G401 (cell line): ENCODE results near the gene FBLN5. TPM values are rescaled to one million over a fixed set of nuclear protein-coding genes. Genes with fewer than 3 reads are reported as not detected.
A peak's percentile ranks its signal among the peaks of the same experiment; 100 is the strongest.

Experiments used
- DNase-seq: peaks from one replicate; pipeline ENCODE4 v3.0.0-alpha.2; 2015; ENCODE audit warnings: low spot score
- in situ Hi-C: cut with HindIII; loops from 2 replicates; pipeline ENCODE4 v1.10.0; 2016; ENCODE audit warnings: low sequenced_read_pairs, mixed read lengths
- total RNA-seq: library from RNA; depleted of rRNA; stranded (reverse); fragments of >200 nt; shearing (Covaris generic); gene quantifications from 2 replicates; pipeline ENCODE4 v1.2.3, GENCODE V29; 2014

FBLN5 gene
- total RNA-seq, 1 experiment from 2014 or later = 1.3 TPM

DNA sequence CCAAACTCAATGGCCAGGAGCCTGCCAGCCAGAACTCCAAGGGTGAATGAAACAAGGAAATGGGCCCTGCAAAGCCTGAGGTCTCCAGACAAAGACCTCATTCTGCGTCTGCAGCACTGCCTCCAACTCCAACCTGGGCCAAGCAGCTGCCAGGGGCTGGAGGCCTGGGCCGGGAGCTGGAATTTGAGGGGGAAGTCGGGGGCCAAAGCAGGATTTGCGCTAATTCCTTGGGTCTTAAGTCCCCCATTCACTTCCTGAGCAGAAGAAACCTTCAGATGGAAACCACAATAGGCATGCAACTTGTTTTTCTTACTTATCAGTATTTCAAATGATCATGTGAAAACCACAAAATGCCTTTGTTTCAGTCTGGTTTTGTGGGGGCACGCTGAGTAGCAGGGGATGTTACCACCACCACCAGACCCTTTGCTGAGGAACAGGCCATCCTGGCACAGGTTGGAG, 57.2 kb downstream of the FBLN5 start:
- no peak for DNase-seq
- in situ Hi-C loops = no loop called here

DNA sequence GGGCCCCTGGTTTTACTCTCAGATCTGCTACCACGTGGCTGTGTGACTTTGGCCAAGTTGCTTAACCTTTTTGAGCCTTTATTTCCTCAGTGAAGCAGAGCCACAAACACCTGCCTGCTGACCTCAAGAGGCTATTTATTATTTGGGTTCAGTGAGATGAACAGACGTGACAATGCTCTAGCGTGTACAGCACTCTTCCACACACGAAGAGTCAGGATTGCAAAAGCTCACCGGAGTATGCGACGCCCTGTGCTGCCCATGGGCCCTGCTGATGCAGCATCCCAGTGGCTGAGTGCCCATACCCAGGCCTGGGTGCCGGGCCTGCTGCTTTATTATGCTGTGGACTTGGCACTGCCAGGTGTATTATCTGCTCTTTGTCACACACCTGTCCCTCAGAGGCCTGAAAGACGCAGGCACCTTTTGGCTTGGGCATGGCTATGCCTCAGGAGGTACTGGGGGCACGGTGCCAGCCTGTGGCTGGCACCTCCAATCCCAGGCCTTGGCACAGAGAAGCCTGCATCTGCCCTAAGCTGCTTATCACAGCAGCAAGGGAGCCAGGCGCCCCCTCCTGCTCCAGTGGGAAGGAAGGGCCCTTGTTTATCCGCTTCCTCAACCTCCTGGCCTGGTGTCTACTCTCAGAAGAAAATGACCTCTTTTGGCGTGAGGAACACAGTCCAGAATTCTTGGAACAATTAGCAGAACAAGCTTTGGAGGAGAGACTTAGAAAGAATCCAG, 57.9 kb downstream of the FBLN5 start:
- in situ Hi-C loops = no loop called here
- DNase-seq = peak; percentile 27

DNA sequence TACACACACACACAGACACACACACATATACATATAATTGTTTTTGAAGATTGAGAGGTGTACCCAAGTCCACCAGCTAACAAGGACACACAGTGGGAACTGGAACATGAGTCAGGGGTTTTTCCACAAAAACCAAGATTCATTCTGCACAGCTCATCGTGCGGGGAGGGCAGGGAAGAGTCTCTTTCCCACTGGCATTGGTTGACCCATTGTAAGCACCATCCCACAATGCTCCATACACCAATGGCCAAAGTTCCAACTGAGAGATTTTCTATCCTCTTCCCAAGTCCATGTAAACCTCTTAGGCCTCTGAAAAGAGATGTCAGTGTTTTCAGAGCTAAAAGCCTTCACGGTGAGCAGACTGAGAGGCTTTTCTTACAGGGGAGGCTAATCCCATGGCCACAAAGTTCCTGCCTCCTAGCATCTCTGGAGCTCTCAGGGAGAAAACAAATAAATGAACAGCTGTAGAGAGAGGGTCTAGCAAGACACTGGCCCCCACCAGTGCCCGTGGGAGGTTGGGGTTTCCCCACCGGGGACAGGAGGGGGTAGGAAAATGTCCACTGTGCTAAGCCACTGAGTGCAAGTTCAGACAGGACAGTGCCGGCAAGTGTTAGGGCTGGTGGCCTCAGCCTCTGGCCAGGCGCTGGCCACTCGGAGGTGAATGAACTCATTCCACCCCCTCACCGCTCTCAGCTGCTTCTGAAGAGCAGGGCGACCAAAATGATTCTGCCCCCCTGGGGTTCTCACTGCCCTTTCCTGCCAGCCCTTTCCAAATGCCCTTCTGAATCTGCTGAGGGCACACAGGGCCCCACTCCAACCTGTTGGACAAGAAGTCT, 58.6 kb downstream of the FBLN5 start:
- in situ Hi-C loops = no loop called here
- no peak for DNase-seq

DNA sequence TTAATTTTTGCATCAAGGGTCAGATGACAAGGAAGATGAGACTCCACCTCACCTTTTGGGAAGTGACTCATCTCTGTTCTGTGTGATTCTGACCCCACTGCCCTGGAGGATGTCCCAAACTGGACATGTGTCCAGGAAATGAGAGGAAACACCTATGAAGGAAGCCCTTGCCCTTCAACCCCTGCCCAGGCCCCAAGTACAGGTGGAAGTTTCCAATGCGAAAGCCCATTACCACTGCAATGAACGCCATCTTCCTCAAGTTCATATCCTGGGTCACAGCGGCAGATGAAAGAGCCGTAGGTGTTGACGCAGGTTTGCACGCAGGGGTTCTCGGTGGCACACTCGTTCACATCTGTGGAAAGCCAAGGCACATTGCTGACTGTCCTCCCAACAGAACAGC, 60.5 kb downstream of the FBLN5 start:
- DNase-seq = no peak
- in situ Hi-C loops = no loop called here

DNA sequence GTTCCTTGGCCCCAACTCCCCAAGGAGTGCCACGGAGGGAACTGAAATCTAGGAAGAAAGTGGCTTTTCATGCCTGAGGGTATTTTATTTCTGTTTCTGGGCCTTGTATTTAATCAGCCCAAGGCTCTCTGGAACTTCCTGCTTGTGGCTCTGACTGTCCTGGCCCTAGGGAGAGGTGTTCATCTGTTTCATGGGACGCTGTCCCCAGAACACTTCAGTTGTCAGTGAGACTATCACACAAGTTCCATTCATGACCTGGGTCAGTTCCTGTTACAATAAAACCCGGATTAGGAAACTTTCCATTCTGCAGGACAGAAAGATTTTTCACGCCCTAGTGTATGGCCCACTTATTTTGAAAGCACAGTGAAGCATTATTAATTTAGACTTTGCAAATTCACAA, 61.7 kb downstream of the FBLN5 start:
- in situ Hi-C loops = no loop called here
- no peak for DNase-seq

DNA sequence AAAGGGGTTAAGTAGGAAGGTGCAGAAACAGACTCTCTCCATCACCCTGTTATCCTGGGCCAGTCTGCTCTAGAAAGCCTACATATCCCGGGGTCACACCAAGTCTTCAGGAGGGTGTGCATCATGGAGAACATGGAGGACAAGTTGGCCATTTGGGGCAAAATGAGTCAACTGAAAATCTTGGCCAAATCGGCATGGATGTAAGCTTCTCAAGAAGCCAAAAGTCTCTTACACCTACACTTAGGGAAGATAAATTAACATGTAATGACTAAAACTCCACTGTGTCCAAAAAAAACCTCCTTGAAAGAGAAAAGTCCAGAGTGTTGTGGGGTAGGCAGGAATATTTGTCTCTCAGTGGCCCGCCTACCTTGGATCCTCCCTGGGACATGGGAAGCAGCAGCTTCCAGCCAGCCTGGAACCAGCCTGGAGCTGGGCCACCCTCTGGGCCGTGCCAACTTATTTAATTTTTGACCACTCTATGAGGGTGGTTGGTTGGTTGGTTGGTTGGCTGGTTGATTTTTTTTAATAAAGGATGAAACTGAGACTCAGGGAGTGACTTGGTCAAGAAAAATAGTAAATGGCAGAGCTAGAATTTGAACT, 62.3 kb downstream of the FBLN5 start:
- DNase-seq = no peak
- in situ Hi-C loops = no loop called here

DNA sequence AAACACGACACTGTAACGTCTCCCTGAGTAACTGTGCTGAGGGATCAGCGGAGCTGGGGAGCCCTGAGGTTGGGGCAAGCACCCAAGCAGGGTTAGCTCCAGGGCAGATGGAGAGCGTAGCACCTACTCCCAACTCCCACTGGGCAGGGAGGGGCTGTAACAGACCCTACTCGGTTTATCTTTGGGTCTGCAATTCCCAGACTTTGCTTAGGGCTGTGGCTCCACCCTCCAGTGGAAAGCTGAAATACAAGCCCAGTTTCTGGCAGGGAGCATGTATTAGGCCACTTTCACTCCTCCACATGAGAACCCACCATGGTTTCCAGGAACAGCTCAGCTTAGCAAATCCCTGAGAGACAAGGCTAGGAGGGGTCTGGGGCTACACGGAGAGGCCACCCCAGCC, 62.8 kb downstream of the FBLN5 start:
- no peak for DNase-seq
- in situ Hi-C loops = no loop called here

DNA sequence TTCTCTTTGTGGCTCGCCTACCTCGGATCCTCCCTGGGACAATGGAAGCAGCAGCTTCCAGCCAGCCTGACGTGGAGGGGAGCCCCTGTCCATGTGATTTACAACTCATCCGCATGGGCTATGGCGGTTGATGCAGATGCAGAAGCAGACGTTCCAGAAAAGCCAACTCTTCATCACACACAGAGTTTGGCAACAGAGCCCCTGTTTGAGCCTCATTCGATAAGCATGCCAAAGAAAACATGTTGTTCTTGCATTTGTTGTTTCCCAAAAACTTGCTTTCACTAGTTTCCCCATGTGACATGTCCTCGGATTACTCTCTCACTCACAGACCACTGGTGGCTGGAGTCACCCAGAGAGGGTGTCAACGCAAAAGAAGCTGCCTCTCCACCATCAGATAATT, 63.7 kb downstream of the FBLN5 start:
- in situ Hi-C loops = no loop called here
- no peak for DNase-seq

DNA sequence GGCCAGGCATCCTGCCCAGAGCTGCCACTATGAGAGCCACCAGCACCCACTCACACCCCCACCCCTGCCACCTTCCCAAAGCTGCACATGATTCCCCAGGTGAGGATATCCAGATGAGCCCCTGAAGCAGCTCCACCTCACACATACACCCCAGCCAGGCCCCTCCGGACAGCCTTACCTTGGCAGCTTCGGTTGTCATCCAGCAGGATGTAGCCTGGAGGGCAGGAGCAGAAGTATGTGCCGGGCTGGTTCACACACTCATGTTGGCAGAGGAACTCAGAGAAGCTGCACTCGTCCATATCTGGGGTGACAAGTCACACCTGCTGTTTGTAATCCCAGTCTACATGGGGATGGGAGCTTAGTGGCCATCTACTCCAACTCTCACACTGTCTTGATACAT, 64.7 kb downstream of the FBLN5 start:
- no peak for DNase-seq
- in situ Hi-C loops = no loop called here

DNA sequence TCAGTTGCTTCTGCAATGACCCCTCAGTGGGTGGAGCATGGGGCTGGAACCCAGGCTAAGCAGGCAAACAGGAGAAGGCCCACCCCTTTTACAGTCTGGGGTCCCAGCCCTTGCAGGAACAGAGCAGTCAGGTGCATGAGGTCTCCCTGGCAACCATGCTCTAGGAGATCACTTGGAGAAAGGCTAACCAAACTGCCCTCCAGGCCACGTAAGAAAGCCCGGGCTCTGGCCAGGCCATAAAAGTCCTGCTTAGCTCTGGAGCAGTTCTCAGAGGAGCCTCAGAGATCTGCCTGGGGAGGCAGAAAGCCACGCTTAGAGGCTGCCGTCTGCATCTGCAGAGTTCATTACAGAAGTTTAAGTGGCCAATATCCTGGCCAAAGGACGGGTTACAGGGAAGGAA, 65.1 kb downstream of the FBLN5 start:
- in situ Hi-C loops = no loop called here
- DNase-seq = no peak

DNA sequence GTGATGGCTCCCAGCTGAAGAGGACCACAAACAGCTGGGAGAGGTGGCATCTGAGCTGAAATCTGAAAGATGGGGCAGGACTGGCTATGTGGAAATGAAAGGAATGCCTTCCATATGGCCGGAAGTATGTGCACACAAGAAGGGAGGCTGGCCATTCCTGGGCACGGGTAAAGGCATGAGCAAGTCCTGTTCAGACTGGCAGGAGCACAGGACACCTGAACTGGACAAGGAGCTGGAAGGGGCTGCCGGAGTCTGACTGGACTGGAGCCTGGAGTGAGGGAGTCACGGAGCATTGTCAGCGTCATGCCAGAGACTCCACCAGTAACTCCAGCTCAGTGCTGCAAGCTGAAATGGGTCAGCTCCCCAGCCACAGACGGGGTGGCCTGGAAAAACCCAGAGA, 68.3 kb downstream of the FBLN5 start:
- no peak for DNase-seq
- in situ Hi-C loops = no loop called here

DNA sequence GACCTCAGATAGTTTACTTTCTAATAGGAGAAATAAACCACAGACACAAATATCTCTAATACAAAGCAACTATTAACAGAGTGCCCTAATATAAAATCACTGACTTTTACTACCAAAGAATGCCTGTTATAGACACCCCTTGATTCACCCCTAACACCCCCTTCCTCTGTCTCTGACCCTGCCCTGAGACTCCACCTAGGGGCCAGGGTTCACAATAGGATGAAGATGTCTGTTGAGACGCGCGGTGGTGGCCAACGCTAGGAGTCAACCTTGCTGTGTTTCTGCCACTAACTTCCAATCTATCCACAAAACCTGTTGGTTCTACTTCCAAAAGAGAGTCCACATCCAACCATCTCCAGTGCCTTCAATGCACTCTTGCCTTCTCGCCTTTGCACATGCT, 69.2 kb downstream of the FBLN5 start:
- in situ Hi-C loops = no loop called here
- no peak for DNase-seq

DNA sequence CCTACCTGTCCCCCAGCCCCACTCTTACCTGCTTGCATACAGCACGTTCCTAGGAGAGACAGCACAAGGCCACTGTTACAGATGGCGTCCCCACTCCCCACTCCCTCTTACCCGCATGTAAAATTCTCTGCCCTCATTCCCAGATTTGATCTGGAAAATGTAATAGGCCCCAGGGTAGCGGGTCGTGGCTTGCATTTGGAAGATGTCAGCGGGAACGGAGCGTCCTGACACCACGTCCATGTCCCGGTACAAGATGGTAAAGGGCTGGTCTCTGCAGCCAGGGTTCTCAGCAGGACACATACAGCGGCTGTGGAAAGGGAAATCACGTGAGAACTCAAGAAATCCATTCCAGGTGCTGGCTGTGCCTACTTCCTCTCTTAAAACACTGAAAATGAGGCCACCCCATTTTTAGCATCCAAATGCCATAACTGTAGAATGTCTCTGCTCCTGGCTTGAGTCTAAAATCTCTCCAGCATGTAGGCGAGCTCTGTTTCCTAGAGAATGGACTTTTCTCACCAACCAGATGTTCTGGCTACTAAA, 70.0 kb downstream of the FBLN5 start:
- DNase-seq = no peak
- in situ Hi-C loops = no loop called here

DNA sequence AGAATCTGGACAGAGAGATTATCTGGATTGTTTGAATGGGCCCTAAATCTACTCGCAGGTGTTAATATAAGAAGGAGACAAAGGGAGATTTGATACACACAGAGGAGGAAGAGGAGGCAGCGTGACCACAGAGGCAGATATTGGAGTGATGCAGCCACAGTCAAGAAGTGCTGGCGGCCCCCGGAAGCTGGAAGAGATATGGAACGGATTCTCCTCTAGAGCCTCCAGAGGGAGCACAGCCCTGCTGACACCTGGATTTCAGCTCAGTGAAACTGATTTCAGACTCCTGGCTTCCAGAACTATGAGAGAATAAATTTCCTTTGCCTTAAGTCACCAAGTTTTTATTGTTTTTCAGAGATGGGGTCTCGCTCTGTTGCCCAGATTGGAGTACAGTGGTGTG, 71.0 kb downstream of the FBLN5 start:
- in situ Hi-C loops = no loop called here
- no peak for DNase-seq

DNA sequence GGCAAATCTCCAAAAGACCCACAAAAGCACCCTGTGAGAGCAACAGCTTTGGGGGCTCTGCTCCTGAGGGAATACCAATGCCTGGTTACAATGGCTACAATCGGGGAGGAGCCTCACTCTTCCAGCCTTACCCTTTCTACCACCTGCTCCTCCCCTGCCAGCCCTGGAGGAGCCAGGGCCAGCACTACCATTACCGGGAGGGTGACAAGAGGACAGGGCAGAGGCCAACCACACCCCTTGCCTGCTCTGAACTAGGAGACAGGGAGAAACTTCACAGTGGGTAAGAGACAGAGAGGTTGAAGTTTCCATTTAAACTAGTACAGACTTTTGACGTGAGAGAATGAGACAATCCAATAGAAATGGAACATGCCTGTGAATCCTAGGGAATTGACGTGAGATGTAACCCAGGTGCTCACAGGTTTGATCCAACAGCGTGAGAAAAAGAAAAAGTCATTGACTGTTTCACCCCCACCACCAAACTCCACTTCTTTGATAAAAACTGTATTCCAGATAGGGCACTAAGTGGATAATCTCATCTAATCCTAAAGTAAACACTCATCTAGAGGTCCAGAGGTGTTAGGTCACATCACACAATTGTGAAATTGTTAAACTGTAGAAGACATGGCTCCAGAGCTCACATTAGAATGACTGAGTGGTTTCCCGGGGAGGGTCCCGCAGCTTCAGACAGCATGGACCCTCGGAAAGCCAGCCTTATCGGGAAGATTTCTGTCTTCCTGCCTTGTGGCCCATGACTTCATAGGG, 71.8 kb downstream of the FBLN5 start:
- no peak for DNase-seq
- in situ Hi-C loops = no loop called here

DNA sequence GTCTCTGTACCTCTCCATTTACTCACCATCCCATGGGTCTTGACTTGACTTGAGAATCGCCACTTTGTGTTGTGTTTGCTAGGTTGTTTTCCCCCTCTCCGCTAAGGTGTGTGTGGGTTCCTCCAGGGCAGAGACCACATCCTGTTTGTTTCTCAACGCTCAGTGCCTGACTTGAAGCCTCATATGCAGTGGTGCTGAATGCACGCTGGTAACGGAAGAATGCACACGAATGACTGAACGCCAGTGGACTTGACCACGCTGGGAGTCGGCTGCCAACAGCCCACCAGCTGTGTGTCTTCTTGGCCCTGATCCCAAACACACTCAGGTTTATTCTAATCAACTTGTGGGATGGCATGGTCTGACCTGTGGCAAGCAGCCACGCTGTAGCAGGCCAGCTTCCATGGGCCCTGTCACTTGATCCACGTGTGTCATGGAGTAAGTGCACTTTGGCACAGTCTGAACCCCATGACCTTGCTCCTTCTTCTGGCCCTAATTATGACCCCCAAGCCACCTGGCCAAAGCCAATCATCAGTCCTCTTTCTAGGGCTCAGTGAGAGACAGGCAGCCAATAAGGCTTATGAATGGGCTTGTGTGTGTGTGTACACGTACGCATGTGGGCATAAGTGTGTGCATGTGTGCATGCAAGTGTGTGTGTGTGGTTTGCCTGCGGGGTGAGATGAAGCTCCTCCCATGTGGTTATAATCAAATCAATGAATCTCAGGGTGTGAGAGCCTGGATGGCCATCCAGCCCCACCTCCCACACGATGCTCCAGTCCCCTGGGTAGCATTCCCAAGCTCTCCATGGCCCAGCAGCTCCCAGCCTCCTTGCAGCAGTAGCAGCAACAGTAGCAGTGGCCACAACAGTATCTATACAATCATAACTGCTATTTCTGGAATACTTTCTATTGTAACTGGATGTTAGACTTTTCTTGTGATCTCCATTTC, 73.8 kb downstream of the FBLN5 start:
- DNase-seq = no peak
- in situ Hi-C loops = no loop called here

DNA sequence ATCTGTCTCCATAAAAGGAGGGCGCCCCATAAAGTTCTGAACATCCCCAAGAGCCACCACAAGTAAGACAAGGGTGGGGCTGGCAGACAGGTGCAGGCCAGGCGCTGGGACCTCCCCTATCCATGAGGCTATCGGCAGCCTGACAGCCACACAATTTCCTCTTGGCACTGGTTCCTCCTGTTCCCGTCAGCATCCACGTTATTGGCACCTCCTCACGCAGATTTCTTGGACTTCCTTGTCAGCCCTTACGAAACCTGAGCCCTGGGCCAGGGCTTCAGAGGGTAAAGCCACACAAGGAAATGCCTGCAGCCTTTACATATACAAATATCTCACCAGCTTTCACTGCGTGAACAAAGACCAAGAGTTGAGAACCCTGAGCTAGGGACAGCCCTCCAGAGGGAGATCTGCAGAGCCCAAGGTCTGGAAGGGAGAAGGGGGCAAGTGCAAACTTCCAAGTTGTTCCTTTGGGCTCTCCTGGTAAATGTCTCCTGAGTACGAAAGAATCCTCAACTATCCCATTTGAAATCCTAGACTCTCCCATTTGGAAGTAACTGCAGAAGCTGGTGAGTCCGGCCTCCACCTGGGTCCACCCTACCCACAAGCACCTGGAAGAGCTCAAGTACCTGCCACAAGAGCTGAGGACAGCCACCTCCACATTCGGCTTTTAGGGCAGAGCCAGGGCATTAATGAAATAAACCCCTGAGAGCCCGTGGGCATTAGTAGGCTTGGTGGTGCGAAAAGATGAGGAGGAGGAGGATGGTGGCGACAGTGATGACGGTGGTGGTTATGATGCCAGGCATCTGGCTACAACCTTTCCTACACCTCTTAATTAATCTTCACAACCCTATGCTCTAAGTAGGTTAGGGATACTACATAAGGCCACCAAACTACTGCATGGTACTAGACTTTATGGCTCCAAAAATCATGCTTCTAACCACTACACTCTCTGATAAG, 74.7 kb downstream of the FBLN5 start:
- no peak for DNase-seq
- in situ Hi-C loops = no loop called here
